T-helper 9 cell (primary cell): Measurements from ENCODE around the gene NCAPD2.
"Not testable (repeated sequence)": the region's sequence is repeated elsewhere in the genome, so short reads cannot be mapped to it uniquely, and the experiment has no call there.

ENCODE experiments used
- DNase-seq: peaks from one replicate; pipeline ENCODE4 v3.0.0-alpha.2; 2020

NCAPD2 gene

DNA sequence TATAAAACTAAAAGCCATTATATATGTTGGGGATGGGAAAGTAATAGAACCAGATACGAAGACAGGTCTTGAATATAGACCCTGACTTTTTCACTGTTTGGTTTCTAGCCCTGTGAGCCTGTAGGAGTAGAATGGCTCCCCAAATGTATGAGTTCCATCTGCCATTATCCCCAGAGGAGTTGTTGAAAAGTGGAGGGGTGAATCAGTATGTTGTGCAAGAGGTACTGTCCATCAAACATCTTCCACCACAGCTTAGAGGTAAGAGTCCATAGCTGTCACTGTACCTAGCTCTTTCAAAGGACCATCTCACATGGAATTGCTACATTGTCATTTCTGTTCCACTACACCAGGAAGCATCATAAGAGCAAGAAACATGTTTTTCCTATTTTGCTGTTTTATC, 1.1 kb downstream of the NCAPD2 start:
- DNase-seq: no peak

DNA sequence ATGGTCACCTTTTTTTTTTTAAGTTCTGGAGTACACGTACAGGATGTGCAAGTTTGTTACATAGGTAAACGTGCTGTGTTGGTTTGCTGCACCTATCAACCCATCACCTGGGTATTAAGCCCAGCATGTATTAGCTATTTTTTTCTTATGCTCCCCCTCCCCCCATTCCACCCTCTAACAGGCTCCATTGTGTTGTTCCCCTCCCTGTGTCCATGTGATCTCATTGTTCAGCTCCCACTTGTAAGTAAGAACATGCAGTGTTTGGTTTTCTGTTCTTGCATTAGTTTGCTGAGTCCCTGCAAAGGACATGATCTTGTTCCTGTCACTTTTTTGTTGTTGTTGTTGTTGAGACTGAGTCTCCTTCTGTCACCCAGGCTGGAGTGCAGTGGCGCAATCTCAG, 3.4 kb downstream of the NCAPD2 start:
- DNase-seq: not testable (repeated sequence)

DNA sequence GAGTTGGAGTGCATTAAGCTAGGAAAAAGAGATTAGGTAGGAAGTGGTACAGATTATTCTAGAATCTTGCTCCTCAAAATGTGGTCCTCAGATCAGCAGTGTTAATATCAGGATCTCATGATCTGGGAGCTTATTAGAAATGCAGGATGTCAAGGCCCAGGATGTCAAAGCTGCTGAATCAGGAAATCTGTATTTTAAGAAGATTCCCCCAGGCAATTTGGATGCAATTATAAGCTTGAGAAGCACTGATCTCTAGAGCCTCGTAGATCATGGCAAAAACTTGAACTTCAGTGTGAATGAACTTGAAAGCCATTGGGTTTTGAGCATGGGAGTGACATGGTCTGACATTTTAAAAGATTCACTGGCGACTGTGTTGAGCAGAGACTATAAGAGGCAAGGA, 6.6 kb downstream of the NCAPD2 start:
- DNase-seq: no peak

DNA sequence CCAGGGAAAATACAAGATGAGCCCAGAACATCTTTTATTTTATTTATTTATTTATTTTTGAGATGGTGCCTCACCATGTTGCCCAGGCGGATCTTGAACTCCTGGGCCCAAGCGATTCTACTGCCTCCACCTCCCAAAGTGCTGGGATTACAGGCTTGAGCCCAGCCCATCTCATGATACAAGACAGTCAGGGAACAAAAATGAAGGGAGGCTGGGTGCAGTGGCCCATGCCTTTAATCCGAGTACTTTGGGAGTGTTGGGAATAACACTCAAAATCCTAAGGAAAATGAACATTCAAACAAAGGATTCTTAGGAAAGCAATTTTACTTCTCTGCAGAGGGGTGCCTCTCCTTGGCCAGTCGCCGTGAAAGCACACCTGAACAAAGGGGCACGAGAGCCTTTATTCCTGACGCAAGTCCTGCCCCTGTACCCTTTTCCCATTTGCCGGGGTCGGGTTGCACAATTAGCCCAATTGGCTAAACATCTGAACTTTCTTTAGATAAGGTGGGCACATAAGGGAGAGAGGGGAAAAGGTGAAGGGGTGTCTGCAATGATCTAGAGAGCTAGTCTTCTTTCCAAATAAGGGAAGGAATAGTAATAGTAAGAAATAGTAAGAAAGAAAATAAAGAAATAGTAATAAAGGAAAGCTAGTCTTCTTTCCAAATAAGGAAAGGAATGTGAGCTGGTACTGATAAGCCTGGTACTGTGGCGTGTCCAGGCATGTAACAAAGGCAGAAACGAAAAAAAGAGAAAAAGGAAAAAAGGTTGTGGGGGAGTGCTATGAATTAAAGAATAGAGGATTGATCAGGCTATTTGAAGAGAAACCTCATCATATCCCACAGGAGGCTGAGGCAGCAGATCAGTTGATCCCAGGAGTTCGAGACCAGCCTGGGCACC, 13.4 kb downstream of the NCAPD2 start:
- no peak for DNase-seq

DNA sequence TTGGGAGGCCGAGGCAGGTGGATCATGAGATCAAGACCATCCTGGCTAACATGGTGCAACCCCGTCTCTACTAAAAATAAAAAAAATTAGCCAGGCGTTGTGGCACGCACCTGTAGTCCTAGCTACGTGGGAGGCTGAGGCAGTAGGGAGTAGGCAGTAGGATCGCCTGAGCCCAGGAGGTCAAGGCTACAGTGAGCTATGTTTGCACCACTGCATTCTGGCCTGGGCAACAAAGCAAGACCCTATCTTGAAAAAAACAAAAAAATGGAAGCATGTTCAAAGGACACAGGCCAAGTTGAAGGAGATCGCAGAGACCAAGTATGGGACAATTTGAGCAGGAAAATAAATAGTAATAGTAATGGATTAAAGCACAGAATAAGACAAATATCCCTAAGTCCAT, 14.2 kb downstream of the NCAPD2 start:
- DNase-seq: no peak

DNA sequence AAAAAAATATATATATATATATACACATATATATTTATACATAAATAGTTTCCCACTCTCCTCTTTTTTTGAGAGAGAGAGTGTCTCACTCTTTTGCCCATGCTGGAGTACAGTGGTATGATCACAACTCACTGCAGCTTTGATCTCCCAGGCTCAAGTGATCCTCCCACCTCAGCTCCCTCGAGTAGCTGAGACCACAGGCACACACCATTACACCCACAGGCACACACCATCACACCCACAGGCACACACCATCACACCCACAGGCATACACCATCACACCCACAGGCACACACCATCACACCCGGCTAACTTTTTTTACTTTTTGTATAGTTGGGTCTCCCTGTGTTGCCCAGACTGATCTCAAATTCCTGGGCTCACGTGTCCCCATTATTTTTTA, 26.3 kb downstream of the NCAPD2 start:
- DNase-seq: no peak

DNA sequence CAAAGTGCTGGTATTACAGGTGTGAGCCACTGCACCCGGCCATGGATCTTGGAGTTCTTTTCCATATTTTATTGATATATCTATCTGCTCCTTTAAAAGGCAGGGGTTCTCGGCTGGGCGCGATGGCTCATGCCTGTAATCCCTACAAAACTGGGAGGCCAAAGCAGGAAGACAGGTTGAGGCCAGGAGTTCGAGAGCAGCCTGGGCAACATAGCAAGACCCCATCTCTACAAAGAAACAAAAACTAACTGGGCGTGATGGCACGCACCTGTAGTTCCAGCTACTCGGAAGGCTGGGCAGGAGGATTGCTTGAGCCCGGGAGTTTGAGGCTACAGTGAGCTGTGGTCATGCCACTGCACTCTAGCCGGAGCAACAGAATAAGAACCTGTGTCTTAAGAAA, 28.3 kb downstream of the NCAPD2 start:
- DNase-seq: no peak

DNA sequence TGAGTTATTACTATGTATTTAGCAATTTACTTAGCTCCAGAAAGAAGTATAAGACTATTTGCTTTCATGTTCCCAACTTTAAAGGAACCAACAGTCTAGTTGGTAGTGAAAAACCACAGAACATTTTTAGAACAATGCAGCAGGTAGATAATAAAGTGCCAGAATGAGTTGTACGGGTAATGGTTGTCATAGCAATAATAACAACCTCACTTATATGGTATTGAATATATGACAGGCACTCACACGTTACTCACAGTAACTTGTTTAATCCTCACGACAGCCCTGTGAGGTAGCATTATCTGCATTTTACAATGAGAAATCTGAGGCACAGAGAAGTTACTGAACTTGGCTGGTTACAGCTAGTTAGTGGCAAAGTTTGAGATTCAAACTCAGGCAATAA, 29.8 kb downstream of the NCAPD2 start:
- DNase-seq: no peak

DNA sequence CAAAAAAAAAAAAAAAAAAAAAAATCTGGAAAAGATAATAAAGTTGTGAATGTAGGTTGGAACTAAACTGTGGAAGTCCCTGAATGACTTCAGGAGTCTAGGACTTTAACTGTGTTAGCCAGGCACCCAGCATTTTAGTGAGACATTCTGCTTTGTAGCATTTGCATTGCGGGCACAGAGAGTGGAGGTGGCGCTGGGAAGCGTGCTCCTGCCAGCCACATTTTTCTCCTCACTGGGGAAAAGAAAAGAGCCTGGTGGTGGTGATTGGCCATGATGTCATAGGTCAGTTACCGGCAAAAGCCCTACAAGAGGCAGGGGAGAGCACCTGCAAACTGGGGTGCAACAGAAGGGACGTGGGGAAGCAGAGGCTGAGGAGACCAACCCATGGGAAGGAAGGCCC, 30.7 kb downstream of the NCAPD2 start:
- no peak for DNase-seq

DNA sequence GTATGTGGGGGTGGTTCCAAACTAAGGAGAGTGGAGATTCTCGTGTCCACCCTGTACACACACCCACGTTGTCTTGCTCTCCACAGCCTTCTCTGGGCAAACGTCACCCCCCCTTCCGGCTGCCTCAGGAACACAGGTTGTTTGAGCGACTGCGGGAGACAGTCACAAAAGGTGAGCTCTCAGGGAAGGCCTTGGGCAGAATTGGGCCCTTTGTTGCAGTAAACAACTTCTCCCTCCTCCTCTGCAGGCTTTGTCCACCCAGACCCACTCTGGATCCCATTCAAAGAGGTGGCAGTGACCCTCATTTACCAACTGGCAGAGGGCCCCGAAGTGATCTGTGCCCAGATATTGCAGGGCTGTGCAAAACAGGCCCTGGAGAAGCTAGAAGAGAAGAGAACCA, 32.3 kb downstream of the NCAPD2 start:
- DNase-seq: no peak

DNA sequence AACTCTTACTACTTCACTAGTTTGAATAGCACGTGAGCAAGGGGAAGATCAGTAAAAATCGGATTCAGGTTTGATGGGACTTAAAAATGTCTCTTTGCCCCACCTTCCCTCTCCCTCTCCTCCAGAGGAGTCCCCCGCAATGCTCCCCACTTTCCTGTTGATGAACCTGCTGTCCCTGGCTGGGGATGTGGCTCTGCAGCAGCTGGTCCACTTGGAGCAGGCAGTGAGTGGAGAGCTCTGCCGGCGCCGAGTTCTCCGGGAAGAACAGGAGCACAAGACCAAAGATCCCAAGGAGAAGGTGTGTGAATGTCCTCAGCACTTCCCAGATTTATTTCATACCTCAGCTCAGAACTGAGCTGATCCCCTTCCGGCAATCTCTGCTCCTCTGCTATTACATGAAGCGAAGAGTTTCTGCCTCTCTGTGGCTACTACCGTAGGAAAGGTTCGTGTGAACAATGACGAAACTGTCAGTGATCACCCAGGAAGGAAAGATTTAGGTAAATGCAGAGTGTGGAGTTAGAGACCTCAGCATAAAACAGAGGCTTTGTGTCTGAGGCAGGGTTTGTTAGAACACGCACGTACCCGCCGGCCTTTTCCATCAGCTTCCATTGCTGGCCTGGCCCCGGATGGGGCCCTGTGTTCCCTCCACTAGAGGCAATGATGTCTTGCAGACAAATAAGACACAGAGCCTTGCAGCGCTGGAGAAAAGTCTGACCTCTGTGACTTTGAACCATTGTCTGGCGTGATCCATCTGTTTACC, 33.0 kb downstream of the NCAPD2 start:
- DNase-seq: no peak

DNA sequence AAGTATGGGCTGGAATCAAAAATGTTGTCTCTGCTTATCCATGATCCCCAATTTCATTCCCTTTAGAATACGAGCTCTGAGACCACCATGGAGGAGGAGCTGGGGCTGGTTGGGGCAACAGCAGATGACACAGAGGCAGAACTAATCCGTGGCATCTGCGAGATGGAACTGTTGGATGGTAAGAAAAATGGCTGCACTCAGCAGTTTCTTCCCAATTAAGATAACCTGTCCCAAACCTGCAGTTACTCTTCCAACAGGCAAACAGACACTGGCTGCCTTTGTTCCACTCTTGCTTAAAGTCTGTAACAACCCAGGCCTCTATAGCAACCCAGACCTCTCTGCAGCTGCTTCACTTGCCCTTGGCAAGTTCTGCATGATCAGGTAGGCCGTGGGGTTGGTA, 33.8 kb downstream of the NCAPD2 start:
- no peak for DNase-seq

DNA sequence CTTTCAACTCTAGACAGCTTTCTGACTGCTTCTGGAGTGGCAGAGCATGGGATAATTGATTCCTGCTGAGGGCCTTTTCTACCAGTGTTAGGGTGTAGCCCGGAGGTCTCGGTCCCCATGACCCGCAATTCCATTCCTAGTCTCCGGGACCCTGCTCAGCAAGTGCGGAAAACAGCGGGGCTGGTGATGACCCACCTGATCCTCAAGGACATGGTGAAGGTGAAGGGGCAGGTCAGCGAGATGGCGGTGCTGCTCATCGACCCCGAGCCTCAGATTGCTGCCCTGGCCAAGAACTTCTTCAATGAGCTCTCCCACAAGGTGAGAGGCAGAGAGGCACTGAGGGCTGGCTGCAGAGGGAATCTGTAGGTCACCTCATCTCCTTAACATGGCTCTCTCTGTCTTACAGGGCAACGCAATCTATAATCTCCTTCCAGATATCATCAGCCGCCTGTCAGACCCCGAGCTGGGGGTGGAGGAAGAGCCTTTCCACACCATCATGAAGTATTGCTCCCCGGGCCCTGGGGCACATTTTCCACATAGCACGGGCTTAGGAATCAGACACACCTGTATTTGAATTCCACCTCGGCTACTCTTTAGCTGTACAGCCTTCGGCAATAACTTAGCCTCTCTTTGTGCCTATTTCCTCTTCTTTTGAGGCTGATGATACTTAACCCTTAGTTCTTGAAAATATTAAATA, 34.8 kb downstream of the NCAPD2 start:
- DNase-seq: no peak

DNA sequence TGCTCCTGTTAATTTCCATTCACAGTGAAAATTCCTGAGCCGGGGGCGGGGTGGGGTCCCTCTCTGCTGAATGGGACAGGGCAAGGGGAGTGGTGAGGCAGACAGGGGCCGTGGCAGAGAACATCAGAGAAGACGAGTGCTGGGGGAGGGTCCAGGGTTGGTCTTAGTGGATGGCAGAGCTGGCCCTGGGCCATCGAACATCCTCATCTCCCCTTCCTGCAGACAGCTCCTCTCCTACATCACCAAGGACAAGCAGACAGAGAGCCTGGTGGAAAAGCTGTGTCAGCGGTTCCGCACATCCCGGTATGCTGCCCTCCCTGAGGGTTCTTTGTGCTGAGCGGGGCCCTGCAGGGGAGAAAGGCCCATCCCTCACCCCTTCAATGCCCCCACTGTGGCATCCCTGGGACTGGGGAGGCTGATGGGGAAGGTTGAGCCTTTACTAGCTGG, 35.4 kb downstream of the NCAPD2 start:
- no peak for DNase-seq

DNA sequence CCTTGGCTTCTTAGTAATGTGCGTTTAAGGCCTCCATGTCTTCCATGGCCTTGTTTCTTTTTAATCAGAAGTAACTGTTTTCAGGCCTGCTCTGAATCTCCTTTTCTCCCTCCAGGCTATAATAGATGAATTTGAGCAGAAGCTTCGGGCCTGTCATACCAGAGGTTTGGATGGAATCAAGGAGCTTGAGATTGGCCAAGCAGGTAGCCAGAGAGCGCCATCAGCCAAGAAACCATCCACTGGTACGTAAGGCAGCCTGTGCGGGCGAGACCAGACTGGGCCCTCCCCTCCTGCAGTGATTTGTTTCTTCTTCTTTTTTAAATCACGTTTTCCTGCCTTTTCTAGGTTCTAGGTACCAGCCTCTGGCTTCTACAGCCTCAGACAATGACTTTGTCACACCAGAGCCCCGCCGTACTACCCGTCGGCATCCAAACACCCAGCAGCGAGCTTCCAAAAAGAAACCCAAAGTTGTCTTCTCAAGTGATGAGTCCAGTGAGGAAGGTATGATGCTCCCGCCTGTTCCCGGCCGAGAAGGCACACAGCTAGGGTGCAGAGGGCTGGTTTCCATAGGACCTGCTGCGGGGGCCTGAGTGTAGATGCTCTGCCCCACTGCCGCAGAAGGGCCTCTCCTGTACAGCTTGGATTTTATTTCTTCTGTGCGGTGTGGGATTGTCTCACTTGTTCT, 36.8 kb downstream of the NCAPD2 start:
- no peak for DNase-seq

DNA sequence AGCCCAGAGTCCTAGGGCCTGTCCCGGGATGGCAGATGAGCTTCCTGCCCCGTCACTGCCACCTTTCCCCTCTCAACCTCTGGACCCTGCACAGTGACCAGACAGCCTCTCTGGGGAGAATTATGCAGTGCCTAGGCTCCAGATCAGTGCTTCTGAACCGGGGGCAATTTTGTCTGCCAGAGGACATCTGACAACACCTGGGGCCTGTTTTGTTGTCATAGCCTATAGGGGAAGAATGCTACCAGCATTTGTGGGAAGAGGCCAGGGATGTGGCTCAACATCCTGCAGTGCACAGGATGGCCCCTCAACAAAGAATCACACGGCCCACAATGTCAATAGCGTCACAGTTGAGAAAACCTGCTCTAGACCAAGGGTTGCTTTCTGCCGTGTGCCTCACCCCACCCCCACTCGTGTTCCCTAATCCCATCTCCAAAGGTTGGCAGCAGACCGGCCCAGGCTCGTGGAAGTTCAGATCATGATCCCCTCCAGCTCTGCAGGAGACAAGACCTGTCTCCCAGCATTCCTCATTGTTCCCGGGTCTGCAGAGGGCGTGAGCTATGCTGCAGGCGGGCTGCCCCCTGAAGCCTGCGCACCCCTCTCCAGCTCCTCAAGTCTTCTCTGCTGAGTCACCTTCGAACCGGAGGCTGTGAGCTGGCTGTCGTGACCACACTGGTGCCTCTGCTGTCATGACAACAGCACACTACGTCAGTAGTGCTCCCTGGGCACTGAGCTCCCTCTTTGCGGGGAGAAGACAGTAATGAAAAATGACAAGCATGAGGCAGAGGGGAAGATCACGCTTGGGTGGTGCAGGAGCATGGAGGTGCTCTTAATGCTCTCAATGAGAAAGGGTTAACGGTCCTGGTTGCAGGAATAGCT, 38.4 kb downstream of the NCAPD2 start:
- peak; percentile 73 for DNase-seq

DNA sequence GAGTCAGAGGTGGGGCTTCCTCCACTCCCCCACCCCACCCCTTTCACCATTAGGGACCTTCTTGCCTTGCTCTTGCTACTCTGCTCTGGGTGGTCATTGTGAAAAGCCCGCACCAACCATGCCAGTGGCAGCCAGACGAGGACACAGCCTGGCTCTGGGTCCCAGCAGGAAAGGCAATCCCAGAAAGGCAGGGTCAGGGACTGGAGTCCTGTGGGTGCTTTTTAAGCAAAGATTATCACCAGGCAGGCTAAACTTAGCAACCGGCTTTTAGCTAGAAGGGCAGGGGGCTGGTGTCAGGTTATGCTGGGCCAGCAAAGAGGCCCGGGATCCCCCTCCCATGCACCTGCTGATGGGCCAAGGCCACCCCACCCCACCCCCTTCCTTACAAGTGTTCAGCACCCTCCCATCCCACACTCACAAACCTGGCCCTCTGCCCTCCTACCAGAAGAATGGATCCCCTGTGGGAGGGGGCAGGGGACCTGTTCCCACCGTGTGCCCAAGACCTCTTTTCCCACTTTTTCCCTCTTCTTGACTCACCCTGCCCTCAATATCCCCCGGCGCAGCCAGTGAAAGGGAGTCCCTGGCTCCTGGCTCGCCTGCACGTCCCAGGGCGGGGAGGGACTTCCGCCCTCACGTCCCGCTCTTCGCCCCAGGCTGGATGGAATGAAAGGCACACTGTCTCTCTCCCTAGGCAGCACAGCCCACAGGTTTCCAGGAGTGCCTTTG, 39.2 kb downstream of the NCAPD2 start:
- no peak for DNase-seq

DNA sequence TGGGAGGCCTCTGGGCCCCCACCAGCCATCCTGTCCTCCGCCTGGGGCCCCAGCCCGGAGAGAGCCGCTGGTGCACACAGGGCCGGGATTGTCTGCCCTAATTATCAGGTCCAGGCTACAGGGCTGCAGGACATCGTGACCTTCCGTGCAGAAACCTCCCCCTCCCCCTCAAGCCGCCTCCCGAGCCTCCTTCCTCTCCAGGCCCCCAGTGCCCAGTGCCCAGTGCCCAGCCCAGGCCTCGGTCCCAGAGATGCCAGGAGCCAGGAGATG, 39.7 kb downstream of the NCAPD2 start:
- DNase-seq: no peak

DNA sequence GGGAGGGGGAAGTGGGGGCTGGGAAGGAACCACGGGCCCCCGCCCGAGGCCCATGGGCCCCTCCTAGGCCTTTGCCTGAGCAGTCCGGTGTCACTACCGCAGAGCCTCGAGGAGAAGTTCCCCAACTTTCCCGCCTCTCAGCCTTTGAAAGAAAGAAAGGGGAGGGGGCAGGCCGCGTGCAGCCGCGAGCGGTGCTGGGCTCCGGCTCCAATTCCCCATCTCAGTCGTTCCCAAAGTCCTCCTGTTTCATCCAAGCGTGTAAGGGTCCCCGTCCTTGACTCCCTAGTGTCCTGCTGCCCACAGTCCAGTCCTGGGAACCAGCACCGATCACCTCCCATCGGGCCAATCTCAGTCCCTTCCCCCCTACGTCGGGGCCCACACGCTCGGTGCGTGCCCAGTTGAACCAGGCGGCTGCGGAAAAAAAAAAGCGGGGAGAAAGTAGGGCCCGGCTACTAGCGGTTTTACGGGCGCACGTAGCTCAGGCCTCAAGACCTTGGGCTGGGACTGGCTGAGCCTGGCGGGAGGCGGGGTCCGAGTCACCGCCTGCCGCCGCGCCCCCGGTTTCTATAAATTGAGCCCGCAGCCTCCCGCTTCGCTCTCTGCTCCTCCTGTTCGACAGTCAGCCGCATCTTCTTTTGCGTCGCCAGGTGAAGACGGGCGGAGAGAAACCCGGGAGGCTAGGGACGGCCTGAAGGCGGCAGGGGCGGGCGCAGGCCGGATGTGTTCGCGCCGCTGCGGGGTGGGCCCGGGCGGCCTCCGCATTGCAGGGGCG, 40.2 kb downstream of the NCAPD2 start, which contains the start of gene GAPDH:
TSS of gene GAPDH (plus strand) at position 595 of the 772 bp plus-strand sequence. CDS start 316 bp downstream, outside the sequence.
- DNase-seq: peak; percentile 80

DNA sequence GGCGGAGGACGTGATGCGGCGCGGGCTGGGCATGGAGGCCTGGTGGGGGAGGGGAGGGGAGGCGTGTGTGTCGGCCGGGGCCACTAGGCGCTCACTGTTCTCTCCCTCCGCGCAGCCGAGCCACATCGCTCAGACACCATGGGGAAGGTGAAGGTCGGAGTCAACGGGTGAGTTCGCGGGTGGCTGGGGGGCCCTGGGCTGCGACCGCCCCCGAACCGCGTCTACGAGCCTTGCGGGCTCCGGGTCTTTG, 40.7 kb downstream of the NCAPD2 start:
- no peak for DNase-seq
